GM12872 (cell line): ENCODE data around the gene MBNL1.

Experiments
- TF ChIP-seq, protein P1 (sequence below): IDR thresholded peaks from 3 replicates; pipeline ENCODE4 v1.5.1; 2011; ENCODE audit warnings: low read depth, mild to moderate bottlenecking, low read length, moderate library complexity; ENCODE audit not compliant: insufficient read depth

Gene MBNL1

DNA sequence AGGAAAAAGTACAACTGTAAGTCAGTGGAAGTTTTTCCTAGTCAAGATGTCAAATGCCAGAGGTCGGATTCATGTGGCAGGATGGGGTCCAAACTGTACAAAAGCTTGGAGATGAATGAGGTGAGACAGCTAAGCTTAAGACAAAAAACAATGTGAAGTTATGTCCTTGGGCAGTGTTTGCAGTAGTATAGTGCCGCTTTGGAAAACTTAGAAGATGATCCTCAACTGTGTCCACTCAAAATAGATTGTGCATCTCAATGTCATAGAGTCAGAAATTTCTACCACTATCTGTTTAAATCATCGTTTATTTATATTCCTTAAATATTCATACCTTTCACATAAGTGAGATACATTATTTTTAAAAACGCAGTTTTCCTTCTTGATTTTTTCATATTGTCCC lies 77.3 kb downstream of the MBNL1 start:
- TF ChIP-seq, protein P1, sequence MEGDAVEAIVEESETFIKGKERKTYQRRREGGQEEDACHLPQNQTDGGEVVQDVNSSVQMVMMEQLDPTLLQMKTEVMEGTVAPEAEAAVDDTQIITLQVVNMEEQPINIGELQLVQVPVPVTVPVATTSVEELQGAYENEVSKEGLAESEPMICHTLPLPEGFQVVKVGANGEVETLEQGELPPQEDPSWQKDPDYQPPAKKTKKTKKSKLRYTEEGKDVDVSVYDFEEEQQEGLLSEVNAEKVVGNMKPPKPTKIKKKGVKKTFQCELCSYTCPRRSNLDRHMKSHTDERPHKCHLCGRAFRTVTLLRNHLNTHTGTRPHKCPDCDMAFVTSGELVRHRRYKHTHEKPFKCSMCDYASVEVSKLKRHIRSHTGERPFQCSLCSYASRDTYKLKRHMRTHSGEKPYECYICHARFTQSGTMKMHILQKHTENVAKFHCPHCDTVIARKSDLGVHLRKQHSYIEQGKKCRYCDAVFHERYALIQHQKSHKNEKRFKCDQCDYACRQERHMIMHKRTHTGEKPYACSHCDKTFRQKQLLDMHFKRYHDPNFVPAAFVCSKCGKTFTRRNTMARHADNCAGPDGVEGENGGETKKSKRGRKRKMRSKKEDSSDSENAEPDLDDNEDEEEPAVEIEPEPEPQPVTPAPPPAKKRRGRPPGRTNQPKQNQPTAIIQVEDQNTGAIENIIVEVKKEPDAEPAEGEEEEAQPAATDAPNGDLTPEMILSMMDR, result no peak

DNA sequence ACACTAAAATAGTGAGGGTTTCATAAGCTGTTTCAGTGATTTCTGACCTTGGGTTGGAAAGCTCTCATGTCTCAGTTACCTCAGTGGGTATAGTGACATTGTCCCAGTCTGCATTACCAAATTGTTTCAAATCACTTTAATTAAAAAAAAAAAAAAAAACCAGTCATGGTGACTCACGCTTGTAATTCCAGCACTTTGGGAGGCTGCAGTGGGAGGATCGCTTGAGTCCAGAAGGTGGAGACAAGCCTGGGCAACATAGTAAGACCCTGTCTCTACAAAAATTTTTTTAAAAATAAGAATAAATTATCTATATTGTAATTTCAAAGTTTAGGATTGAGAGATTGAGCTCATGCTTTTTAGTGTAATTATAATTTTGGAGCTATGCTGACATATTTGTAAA lies 78.0 kb downstream of the MBNL1 start:
- TF ChIP-seq, protein P1, result no peak

DNA sequence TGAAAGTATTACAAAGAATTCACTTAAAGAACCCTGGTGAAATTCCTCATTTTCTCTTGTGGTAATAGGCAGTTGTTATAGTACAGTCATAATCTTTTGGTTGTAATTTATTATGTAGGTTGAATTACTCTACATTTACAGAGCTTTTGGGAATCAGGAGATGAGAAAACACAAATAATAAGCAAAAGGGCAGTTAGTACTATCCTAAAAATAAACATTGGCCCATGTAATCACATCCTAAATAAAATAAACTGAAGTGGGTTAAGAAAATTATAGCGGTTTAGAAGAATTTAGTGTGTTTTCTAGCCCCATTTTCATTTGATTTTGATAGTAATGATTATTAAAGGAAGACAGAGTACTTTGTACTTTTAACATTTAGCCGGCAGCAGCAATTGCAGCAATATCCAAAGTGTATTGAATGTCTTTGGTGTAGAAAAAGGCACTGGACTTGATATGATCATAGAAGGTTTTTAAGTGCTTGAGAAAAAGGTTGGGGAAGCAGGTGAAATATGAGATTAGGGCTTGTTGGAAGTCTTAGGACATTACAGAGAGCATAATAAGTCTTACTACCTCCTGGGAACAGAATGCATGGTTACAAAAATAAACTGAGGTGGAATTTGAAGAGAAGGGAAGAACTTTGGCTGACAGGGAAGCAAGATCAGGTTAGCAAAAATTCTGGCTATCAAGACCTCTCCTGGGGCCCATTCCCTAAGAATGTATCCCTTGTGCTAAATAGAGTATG lies 79.9 kb downstream of the MBNL1 start:
- TF ChIP-seq, protein P1, result no peak

DNA sequence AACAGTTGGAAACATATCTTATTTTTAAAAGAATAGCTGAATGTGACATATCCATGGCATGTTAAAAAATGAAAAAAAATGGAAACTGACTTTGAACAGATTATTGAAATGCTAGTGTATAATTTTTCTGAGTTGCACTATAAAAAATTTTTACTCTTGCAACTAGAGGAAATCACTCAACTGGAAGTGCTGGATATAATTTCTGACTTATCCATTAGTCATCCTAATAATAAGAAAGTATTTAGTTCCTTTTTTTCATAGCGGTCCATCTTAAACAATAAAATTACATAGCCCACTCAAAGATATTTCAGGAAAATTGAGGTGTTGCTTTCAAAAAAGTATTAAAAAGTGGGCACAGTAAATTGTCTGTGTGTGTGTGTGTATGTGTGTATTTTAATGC lies 80.7 kb downstream of the MBNL1 start:
- TF ChIP-seq, protein P1, result no peak

DNA sequence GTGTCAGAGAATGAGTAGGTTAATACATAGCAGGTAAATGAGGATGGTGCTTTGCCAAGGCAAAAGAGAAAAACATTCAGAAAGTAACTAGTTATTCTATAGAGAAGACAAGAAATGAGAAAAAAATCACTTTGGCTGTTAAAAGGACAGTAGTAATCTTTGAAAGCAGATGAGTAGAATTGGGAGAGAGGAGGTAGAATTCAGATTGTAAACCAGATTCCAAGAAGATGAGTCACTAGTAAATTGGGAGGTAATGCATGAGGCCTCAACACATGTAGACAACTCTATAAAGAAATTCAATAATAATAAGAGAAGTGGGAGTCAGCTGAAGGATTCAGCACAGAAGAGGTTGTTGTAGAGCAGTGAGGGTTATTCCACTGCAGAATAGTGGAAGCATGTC lies 81.4 kb downstream of the MBNL1 start:
- TF ChIP-seq, protein P1, result no peak

DNA sequence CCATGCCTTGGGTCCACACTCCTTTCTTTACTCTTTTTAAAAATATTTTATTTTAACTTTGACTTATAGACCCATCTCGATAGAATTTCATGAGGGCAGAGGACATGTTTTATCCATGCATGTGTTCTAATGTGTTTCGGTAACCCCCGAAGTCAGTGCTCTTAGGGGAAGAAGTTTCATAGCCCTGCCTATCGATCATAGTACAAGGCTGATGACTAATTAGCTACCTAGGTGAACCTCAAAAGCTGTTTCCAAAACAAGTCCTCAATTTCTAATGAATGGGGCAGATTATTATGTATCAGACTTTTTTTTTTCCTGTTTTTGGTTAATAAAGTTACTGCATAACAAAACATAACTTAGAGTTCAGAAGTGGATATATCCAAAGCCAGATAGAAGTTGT lies 82.0 kb downstream of the MBNL1 start:
- TF ChIP-seq, protein P1, result no peak

DNA sequence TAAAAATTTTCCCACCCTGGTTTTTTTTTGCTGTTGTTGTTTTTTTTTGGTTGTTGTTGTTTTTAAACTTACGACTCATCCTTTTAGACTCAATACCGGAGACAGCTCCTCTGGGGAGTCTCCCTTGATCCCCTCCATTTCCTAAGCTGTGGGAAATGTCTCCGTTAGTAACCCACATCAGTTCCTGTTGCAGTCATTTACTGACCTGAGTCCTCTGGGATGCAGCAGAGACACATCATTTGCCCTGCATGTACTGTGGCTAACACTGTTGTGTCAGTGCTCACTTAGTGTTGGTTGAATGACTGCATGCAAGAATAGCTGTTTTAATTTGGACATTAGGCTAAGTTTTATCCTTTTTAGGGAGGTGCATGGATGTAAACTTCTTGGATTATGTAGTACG lies 83.8 kb downstream of the MBNL1 start:
- TF ChIP-seq, protein P1, result no peak

DNA sequence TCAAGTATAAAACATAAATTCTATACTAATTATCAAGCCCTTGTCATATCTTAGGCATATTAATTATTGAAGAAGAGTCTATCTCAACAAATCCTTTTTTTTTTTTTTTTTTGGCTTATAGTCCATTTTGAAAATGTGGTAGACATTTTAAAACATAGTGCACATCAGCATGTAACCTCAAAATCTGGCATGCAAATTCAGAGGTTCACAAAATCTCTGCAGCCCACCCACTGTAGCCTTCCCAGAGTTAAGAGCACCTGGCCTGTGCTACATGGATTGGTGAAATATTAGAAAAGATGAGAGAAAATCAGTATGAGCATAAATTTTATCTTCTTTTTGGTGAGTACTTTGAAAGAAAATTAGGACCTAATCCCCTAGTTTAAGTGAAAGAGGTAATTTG lies 84.8 kb downstream of the MBNL1 start:
- TF ChIP-seq, protein P1, result no peak
